ENCODE results near the gene ADGRB2.

The ADGRB2 gene

DNA sequence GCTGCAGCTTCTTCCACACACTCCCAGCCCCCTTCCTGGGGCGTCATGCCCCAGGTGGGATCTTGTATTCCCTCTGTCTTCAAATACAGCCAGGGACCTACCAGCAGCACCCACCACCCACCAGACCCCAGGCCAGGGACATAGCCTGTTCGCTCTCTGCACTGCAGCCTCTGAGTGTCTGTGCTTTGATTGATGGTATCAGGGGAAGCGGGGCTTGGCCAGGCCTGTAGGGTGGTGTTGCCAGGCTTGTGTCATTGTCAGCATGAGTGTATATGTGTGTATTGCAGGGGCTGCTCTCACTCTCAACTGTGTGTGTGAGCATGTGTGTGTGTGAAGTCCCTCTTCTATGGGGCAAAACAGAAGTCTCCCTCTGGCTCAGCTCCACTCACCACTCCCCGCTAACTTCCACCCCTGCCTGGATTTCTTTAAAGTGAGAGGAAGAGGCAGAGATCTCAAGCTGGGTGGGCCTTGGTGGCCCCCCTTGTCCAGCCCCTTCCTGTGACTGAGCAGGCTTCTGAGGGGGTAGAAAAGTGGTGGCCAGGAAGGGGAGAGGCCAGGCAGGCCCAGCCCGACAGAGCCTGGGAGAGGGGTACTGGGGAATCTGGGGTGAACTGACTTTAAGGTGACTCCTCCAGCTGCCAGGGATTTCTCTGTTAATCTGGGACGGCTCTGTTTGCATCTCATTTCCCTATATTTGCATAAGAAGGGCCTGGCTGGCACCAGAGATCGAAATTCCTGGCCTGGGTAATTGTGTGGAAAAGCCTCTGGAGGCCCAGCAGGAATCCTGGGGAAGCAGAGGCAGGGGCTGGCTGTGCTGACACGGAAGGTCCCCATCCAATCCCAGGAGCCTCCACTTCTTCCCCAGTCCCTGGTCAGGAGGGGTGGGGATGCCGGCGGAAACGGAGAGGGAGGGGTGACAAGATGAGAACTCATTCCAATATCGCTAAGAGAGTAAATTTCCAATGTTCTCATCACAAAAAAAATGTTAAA, 18.6 kb upstream of the ADGRB2 start:
- Histone ChIP-seq H3K27me3 (no peaks in the 10 kb centered on the region), H3K36me3 (no peaks in the 10 kb centered on the region), H3K4me1 (peaks cover 36% of the 10 kb centered on the region), H3K4me3 (ENCODE audit: low read depth, low read length) (no peak overlapping the region), H3K9me3 (no peaks in the 10 kb centered on the region)
- no peak for TF ChIP-seq CTCF (IDR thresholded peaks at IDR 0.05; ENCODE audit: low read depth, low read length)
- DNase-seq: peak; percentile 83

DNA sequence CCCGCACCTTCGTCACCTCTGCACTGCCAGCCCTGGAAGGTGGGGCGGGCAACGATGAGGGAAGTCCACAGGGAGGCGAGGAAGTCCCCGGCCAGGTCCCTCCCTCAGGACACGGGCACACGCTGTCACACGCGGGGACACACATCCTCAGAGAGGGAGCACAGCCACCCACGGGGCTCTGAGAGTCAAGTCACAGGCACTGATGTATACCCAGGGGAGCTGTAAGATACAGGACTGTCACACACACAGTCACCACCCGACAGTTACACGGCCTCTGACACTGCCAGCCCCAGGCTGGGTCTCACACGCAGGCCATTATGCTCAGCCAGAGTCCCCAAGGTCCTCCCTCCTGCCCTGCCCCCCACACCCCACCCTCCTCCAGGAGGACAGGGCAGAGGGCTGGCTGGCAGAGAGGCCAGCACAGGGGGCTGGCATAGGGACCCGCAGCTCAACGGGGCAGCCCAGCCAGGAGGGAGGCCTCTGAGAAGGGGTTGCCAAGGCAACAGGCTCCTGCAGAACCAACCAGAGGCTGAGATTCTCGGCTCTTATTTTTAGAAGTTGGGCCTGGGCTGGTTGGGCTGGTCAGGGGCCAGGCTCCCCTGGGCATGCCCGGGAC, 17.7 kb upstream of the ADGRB2 start:
- no peak for TF ChIP-seq CTCF (IDR thresholded peaks at IDR 0.05; ENCODE audit: low read depth, low read length)
- H3K36me3 ChIP-seq: no peaks in the 10 kb centered on the region
- no peaks in the 10 kb centered on the region for H3K27me3 ChIP-seq
- DNase-seq: peak; percentile 66
- no peaks in the 10 kb centered on the region for H3K9me3 ChIP-seq
- peaks cover 34% of the 10 kb centered on the region for H3K4me1 ChIP-seq
- peak overlapping the region; percentile 14; the same call in 1 of the 2 replicates for H3K4me3 ChIP-seq (ENCODE audit: low read depth, low read length)

- H3K27me3 ChIP-seq: no peaks in the 10 kb centered on the region
- H3K4me3 ChIP-seq (ENCODE audit: low read depth, low read length): peak overlapping the region; percentile 14; the same call in 1 of the 2 replicates
- H3K9me3 ChIP-seq: no peaks in the 10 kb centered on the region
- no peak for TF ChIP-seq CTCF (IDR thresholded peaks at IDR 0.05; ENCODE audit: low read depth, low read length)
- H3K4me1 ChIP-seq: peaks cover 40% of the 10 kb centered on the region
- no peaks in the 10 kb centered on the region for H3K36me3 ChIP-seq
- peak; percentile 63 for DNase-seq
Measured at GRCh38 chr1:31781138-31781755, 17.1 kb upstream of the ADGRB2 start.

DNA sequence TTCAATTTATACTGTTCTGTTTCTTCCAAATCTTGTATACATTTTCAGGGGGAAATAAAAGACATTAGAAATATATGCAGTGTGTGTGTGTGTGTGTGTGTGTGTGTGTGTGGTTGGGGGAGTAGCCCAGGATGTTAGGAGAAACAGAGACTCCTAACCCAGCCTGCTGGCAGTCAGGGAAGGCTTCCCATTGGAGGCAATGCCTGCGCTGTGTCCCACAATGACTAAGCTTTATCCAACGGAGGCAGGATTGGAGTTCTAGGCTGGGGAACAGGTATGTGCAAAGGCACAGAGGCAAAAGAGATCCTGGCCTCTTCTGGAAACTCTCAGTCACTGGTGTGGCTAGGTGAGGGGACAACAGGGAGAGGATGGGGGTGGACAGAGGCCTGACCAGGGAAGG, 16.5 kb upstream of the ADGRB2 start:
- TF ChIP-seq CTCF (IDR thresholded peaks at IDR 0.05; ENCODE audit: low read depth, low read length): no peak

DNA sequence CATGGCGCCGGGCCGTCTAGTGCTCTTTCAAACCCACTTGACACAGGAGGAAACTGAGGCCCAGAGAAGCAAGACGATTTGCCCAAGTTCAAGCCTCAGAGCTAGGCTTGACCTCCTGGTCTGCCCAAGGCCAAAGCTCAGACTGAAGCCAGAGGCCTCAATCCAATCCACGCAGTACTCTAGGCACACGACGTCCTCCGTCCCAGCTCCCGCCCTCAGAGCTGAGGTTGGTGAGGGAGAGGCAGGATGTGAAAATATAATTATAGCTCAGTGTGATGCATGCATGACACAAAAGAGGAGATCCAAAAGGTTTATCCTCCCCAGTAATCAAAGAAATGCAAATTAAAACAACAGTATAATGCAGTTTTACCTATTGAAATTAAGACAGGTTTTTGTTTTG, 15.5 kb upstream of the ADGRB2 start:
- no peak for TF ChIP-seq CTCF (IDR thresholded peaks at IDR 0.05; ENCODE audit: low read depth, low read length)
- Histone ChIP-seq H3K9me3 (no peaks in the 10 kb centered on the region), H3K36me3 (no peaks in the 10 kb centered on the region), H3K4me3 (ENCODE audit: low read depth, low read length) (no peak overlapping the region), H3K4me1 (peaks cover 35% of the 10 kb centered on the region), H3K27me3 (no peaks in the 10 kb centered on the region)
- no peak for DNase-seq

More for the DNA sequence above, 16.5 kb upstream of the ADGRB2 start:
- Histone ChIP-seq H3K36me3 (no peaks in the 10 kb centered on the region), H3K27me3 (no peaks in the 10 kb centered on the region), H3K4me3 (ENCODE audit: low read depth, low read length) (no peak overlapping the region), H3K4me1 (peaks cover 41% of the 10 kb centered on the region), H3K9me3 (no peaks in the 10 kb centered on the region)
- no peak for DNase-seq
